Embryonic facial prominence (tissue), 1 donor: ENCODE results near the gene TMX3.

Experiments used
- DNase-seq: peaks from one replicate; pipeline ENCODE4 v3.0.0-alpha.2; 2016; ENCODE audit errors: extremely low spot score

The TMX3 gene, protein sequence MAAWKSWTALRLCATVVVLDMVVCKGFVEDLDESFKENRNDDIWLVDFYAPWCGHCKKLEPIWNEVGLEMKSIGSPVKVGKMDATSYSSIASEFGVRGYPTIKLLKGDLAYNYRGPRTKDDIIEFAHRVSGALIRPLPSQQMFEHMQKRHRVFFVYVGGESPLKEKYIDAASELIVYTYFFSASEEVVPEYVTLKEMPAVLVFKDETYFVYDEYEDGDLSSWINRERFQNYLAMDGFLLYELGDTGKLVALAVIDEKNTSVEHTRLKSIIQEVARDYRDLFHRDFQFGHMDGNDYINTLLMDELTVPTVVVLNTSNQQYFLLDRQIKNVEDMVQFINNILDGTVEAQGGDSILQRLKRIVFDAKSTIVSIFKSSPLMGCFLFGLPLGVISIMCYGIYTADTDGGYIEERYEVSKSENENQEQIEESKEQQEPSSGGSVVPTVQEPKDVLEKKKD

DNA sequence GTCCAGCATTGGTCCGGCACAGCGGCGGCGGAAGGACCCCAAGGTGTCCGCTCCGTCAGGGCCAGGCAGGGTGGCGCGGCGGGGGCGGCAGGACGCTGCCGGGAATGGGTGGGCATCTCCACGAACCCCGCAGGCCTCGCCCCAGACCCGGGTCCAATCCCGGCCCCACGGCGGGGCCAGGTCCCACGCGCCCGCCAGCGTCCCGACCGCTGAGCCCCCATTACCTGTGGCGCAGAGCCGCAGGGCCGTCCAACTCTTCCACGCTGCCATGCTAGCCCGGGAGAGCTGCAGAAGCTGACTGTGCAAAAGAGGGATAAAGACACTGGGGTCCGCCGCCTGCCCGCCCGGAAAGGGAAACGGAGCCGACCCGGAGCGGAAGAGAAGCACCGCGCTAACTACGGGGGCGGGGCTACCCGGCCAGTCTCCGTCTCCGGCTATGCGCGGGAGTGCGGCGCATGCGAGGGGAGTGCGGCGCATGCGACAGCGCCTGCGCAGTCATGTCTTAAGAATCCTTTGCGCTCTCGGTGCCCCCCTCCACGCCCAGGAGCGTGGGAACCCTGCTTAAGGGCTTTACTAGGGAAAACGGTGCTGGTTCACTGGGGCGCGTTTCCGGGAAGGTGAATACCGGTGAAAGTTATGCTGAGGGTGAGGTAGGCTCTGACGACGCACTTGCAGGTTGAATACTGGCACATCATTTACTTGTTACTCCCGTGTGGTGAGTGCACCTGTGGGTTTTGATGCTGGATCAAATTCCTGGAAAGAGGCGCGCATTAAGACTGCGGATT, at the start of gene TMX3:
Gene TMX3 (minus strand): TSS at position 397 of the 785 bp plus-strand sequence. CDS start 127 bp downstream, at position 270.
- DNase-seq: peak; percentile 78

DNA sequence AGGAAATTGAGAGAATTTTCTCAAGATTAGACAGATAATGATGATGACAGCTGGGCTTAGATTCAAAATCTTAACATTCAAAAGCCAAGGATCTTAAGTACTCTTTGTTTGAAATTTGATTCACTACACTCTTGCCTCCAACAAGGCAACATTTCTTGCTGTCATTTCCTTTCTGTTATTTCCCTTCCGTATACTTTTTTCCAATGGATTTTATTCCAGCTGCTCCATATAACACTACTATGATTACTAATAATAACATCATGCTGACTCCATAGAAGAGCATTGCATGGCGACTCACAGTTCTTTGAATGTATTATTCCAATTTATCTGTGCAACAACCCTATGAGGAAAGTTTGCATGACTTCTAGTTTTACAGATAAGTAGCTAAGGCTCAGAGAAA, 49.1 kb upstream of the TMX3 start:
- DNase-seq: no peak

DNA sequence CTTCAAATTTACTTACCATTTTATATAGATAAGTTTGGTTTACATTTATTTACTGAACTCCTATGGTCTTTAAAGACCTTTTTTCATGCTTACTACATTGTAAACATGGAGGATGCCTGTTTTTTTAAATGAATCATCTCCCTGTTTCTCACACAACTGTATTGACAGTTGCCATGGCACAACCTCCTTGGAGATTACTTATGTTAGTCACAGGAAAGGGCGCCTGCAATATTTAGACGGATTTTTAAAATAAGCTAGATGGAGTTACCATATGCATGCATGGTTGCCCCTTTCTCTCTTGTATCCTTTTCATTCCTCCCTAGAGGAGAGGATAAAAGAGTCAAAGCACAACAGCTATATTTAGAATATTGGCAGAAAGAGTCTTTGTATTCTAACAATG, 48.2 kb upstream of the TMX3 start:
- DNase-seq: no peak

DNA sequence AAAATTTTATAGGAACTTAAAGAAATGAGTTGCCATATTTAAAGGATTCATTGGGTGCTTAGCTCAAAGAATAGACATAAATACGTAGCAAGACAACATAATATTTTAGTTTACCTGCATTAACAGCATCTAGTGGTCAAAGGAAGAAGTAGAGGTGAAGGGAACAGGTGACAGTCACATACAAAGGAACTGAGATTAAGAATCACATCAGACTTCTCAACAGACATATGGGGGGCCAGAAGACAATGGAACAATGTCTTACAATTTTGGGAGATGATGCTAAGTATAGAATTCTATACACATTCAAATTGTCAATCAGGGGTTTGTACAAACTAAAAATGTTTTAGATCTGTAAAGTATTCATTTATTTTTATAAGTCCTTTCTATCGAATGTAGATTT, 44.4 kb upstream of the TMX3 start:
- DNase-seq: no peak

DNA sequence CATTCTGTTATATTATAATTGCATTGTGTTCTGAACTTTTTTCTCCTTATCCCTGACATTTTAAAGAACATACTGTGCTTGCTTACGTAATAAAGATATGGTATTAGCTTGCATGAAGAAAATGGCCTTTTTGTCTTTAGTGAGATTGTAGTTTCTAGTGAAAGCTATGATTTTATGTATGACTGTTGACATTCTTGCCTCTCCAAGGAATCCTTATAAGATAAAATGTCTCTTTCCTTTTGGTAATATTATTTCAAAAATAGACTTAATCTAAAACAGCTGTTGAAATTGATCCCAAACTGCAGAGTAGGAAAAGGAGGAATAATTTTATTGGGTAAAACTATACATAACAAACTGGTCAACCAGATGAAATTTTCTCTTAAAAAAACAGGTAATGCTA, 42.2 kb upstream of the TMX3 start:
- DNase-seq: peak; percentile 20

DNA sequence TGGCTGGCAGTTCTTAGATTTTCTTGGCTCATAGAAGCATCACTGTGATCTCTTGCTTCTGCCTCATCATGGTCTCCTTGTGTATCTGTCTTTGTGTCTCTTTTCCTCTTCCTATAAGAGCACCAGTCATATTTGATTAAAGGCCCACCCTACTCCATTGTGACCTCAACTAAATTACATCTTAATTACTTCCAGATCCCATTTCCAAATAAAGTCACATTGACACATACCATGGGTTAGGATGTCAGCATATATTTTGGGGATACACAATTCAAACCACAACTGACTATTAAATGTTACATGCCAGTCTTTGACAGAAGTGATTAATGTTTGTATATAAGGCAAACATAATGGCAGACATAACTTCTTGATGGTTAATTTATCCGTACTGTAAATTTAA, 27.3 kb upstream of the TMX3 start:
- DNase-seq: no peak

DNA sequence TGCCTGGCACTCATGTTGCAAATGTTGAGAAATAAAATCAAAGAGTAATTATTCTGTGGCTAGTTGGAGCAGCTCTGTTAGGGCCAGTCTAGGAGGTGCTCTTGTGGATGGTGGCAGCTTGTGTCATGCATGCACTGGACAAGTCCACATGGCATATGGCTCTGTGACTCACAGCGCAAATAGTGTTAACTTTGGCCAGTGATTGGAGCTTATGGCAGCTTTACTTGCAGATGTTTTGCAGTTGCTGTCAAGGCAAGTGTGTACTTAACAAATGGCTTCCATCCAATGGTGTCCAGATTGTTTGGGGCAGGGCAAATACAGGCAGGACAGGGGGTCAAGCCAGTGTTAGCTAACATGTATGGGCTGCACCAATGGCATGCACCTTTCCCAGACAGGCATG, 26.1 kb upstream of the TMX3 start:
- DNase-seq: no peak

DNA sequence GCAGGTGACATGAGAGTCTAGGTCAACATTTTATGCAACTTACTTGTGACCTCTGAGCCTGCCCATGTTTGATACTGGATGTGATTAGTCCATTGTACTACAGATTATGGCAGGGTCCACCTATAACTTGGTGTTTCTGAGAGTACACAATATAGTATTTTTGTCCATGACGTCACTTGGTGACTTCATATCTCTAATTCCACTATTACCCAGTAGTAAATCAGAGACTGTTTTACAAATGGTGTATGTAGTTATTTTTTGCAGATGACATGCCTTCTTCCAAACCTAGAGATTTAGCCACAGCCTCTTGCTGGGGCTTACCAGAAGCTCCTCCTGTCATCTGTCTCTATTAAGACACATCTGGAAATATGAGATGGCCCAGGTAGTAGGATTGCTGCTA, 24.6 kb upstream of the TMX3 start:
- DNase-seq: no peak

DNA sequence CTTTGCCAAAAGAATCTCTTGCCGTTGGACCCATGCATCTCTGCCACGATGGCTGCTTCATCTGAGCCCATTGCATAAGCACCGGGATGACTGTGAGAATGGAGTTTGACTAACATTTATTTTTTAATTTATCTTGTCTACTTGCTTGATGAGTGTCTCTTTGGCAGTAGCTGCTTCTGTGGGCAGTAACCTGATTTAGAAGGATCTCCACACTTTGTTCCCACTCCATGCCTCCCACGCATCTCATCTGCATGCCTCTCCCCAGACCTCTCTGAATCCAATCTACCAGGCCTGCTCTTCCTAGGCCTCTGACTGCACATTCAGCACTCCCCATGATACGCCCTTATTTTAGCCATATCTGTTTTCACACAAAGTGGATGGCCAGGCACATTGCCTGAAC, 23.7 kb upstream of the TMX3 start:
- no peak for DNase-seq

DNA sequence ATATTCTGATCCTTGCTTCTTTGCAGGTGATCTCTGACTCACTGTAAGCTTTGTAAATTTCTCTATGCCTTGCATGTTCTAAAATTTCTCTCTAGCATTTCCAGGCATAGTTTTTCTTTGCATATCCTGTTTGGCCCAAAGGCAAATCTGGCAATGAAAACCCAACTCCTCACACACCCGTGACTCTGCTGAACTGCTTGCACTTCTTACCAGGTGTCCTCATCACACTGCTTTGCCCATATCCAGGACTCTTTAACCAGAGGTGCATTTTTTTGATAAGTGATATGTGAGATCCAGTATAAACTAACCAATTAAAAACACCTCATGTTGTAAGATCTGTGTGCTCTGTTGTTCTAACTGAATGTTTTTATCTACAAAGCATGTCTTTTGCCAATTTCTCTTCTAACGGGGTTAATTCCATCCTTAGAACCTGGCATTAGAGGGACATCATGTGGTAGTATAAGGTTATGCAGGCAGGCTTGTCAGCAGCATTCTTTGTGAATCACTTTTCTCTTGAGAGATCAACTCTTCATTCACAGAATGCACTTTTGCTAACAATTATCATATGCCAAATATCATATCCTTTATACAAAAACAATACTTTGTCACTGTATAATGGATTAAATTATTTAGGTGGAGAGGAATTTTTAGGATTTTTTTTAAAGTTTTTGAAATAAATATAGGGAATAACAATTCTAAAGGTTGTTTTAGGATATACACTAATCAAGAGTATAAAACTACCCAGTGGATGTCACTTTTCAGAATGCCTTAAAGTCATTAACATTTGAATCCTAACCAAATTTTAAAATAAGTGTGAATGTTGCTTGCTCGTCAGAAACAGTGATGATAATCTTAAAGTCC, 20.8 kb upstream of the TMX3 start:
- no peak for DNase-seq

DNA sequence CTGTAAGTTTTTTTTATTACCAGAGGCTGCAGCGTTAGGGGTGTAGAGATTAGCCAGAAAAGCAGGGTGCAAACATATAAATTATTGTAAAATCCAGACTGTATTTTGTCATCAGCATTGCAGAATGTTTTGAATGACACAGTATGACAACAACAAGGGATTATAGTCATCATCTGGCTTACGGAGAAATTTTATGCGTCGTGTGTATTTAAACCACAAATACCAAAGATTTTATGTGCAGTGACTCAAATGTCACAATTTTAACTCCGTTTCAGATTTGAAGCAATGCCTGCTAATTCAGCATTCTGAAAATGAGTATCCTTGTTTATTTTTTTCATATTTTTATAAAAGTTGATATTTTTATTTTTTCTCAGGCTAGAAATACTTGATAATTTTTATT, 19.4 kb upstream of the TMX3 start:
- no peak for DNase-seq

DNA sequence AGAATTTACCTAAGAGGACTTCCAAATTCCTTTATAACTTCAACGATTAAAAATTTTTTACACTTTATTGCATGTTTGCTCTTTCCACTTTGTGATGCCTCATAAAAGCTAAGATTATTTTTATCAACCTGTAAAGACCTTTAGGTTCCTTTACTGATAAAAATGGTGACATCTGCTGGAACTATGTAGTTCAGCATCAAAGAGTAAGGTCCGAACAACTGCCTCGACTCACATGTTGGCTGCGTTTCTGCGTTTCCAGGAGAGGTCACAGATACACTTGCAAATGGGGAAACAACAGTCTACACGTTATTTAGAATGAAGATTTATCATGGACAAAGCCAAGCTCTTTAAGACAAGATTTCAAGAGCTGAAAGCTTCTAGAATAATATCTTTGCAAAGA, 18.8 kb upstream of the TMX3 start:
- DNase-seq: no peak

DNA sequence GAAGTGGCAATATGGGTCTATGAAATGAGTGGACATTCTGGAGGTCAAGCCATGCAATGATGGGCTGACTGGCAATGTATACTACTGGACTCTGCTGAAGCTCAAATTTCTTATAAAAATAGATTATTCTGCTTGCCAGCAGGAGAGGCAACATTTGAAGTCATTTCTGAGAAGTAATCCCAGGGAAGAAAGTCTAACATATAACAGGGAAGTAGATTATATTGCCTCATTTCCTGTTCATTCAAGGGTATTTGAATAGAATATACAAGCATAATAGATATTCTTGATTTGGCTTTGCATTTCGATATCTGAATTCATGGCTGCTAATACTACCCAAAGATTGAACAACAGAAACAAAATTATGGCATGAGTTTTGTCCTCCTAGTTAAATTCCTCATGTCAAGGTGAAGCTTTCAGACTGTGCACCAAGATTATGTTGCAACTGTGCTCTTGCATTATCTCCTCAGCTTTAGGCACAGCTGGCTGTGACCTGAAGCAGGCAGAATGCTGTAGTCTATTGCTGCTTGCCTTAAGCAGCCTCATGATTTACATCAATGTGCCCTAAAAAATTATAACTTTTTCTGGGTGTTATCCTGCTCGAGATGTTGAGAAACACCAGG, 13.3 kb upstream of the TMX3 start:
- no peak for DNase-seq

DNA sequence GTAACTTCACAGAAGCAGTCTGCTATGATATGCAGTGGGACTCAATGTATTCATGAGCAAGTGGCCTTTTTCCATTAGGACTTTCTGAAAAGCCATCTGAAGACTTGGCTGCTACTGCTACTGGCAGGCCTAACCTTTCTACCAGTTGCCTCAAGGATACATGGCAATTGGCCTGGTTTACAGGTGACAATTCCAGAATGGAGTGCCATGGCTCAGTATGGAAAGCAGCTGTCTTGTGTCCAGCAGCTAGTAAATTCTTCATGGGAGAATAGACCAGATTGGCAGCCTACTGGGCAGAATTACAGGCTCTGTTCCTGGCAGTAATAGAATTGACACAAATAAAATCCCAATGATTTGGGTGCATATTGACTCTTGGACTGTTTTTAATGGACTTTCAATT, 12.6 kb upstream of the TMX3 start:
- no peak for DNase-seq

DNA sequence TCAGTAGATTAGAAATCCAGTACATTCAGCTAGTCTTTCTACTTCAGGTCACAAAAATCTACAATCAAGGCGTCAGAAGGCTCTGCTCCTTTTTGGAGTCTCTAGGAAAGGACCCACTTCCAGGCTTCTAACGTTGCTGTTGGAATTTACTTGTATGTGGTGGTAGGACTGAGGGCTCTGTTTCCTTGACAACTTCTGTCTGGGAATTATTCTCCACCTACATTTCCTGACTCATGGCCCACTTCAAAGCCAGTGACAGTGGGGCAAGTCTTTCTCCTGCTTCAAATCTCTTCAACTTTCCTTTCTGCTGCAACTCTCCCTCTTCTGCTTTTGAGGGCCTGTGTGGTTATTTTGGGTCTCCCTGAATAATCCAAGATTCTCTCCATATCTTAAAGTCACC, 10.4 kb upstream of the TMX3 start:
- DNase-seq: no peak

DNA sequence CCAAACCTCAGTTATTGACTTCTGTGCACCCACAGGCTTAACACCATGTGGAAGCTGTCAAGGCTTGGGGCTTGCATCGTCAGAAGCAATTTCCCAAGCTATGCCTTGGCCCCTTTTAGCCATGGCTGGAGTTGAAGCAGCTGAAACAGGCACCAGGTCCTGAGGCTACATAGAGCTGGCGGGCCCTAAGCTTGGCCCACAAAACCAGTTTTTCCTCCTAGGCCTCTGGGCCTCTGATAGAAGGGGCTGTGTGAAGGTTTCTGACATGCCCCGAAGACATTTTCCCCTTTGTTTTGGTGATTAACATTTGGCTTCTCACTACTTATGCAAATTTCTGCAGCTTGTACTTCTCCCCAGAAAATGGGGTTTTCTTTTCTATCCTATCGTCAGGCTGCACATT, 9.1 kb upstream of the TMX3 start:
- no peak for DNase-seq

DNA sequence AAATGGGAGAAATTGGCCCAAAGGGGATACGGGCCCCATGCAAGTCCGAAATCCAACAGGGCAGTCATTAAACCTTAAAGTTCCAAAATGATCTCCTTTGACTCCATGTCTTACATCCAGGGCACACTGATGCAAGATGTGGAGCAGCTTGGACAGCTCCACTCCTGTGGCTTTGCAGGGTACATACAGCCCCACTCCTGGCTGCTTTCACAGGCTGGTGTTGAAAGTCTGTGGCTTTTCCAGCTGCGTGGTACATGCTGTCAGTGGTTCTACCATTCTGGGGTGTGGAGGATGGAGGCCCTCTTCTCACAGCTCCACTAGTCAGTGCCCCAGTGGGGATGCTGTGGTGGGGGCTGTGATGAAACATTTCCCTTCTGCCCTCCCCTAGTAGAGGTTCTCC, 8.6 kb upstream of the TMX3 start:
- DNase-seq: no peak

DNA sequence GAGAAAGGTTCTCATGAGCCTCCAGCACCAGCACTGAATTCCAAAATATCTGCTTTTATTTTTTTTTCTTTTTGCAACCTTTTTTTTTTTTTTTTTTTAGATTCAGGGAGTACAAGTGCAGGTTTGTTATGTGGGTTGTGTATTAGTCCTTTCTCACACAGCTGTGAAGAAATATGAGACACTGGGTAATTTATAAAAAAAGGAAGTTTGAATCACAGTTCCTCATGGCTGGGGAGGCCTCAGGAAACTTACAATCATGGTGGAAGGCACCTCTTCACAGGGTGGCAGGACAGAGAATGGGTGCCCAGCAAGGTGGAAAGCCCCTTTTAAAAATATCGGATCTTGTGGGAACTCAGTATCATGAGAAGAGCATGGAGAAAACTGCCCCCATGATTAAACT, 7.9 kb upstream of the TMX3 start:
- DNase-seq: no peak

DNA sequence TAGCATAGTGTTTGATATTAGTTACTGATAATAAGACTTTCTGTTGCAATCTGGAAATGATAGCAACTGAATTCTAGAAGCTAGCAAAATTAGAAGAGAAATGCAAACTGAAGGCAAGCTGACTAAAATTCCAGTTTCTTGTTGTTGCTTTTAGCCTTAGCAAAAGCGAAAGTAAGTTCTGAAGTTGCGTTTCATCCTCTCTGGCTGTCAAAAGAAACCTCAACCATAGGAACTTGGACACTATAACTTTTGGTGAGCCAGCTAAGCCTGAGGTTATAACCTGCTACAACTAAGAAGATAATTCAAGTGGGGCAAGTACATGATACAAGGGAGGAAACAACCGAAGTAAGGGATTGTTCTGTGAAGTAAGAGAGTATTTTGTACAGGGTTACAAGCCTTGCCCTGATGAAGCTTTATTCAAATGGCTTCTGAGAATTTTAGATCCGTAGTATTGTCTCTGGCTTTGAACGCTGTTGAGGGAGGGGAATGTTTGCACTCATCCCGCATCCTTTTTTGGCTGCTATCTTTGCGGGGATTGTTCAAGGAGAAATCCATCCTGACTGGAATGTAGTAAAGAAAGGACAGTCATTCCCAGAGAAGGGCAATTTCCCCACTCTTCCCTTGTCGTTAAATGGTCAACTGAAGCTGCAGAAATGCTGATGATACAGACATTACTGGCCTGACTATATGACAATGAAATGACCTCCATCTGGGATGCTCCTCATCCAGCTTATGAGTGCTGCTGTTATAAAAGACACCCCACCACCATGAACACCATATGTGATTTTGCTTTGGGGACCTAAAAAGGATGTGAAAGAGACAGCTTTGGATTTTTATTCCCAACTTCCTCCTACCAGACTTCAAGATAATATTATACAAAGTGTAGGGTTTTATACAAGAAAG, 7.0 kb upstream of the TMX3 start:
- no peak for DNase-seq

DNA sequence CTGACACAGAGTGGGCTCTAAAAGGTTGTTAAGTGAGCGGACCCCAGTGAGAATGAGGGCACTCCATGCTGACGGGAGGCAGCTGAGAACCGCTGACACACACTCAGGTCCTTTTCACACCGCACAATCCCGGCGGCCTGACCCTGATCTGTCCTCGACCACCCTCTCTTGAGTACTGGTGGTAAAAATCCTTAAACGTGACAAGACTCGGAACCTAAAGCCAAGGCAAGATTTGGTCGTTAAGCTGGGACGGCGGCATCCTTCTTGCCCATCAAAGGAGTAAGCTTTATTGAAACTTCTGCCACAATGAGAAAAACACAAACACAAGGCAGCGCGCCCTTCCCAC, 569 bp downstream of the TMX3 start:
- DNase-seq: no peak

DNA sequence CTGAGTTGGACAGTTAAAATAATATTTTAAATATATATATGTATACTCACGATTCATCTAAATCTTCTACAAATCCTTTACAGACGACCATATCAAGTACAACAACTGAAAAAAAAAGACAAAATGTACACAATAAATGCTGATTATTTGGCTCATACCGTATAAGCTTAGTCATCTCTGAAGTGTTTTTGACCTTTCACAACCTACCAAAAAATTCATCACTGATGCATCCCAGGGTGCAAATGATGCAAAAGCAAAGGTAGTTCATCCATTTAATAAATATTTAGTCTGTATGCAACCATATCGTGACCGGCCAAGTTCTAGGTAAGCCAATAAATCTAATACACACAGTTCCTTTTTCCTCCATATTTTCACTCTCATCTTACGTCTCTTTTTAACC, 1.1 kb downstream of the TMX3 start:
- DNase-seq: no peak
